Measurements from ENCODE around the gene TBC1D17.

- TF ChIP-seq TAF1 (conservative IDR thresholded peaks at IDR 0.05) (no peak), SP1 (IDR thresholded peaks at IDR 0.05) (no peak), CTCF (IDR thresholded peaks at IDR 0.05; ENCODE audit: low read depth, low read length, missing input control) (no peak), REST (IDR thresholded peaks at IDR 0.05) (no peak)
These were observed 55.2 kb downstream of the TBC1D17 start for GRCh38 chr19:49932731-49933131.
